DMS 273 (cell line): ENCODE results near the gene CELSR1.
"Not testable (repeated sequence)": the region's sequence is repeated elsewhere in the genome, so short reads cannot be mapped to it uniquely, and the experiment has no call there.

Experiments used
- DNase-seq: peaks from one replicate; lab custom pipeline; 2025; ENCODE audit not compliant: unreplicated experiment; lab: John Stamatoyannopoulos, UW

The CELSR1 gene

DNA sequence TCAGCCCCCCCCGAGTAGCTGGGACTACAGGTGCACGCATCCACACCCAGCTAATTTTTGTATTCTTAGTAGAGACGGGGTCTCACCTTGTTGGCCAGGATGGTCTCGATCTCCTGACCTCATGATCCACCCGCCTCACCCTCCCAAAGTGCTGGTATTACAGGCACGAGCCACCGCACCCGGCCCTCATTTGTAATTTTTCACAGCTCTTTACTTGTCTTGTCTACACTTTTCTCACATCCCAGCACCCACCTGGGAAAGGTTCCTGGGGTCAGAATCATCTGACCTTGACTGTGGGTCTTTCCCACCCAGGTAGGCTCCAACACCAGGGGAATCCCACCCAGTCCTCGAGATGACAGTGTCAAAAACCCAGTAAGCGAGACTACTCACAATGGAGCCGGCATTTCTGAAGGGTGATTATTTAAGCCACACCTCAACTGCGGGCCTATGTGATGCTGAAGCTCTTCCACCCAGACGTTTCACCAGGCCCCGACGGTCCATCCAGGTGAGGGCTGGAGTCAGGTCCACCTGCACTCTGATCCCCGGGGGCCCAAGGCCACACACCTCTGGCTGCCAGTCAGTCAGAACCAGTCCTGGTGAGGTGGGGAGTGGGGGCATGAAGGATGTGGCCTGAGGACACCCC lies 23.4 kb downstream of the CELSR1 start:
- no peak for DNase-seq

DNA sequence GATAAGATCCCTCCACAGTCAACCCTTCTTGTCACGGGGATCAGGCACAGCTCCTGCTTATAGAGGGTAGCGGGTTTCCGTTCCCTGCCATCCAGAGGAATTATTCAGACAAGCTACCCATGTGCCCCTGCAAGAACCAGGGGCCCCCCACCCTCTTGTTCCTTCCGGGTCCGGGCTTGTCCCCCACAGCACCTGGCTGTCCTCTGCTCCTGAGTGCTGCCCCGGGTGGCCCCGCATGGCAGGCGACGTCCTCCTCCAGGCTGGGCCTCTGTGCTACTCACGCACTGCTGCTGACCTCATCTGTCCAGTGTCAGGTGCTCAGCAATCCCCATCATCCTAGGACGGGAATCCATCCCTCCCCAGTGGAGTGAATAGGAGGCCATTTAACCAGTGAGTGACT lies 24.7 kb downstream of the CELSR1 start:
- DNase-seq = no peak

DNA sequence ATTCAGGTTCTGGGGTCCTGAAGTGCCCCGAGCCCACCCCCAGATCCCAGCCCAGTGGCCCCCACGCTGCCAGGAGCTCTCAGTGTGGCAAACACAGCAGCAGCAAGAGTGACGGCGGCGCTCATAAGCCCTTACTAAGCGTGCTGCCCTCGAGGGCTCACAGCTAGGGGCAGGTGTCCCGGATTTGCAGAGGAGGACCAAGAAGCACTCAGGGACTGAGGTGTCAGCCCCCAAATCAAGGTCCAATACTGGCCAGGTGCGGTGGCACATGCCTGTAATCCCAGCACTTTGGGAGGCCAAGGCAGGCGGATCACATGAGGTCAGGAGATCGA lies 25.4 kb downstream of the CELSR1 start:
- no peak for DNase-seq

DNA sequence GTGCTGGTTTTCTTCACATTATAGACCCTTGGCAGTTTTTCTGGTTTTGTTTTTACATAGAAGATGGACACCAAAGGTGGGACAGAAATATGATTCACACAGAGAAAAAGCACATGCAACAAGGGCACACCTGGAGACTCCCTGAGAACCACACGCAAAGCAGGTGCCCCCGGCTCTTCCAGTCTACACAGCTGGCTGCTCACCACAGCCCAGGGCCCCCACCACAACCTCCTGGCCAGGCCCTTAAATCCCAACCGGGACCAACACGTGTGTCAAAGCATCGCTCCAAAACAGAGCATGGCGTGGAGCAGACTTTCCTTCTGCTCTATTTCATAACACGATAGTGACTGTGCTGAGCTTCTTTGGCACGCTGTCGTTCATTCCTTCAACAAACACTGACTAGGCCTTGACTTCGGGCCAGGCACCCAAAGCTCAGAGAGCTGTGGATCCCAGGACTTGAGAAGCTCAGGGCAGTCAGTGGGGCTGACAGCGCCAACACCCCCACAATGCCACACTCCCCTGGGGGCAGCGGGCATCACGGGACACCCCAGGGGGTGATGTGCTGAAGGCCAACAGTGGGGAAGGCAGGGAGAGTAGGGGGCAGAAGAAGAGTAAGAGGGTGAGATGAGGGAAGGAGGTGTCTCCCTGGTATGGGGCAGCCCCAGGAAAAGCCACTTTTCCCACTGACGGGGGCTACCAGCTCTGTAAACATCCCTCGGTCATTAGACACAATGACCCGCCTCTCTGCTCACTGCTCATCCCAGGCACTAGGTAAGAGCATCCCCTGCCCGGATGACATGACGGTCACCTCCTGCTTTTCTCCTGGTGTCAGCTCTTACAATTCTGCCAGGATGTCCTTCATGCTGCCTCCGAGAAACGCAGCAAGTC lies 26.0 kb downstream of the CELSR1 start:
- no peak for DNase-seq

DNA sequence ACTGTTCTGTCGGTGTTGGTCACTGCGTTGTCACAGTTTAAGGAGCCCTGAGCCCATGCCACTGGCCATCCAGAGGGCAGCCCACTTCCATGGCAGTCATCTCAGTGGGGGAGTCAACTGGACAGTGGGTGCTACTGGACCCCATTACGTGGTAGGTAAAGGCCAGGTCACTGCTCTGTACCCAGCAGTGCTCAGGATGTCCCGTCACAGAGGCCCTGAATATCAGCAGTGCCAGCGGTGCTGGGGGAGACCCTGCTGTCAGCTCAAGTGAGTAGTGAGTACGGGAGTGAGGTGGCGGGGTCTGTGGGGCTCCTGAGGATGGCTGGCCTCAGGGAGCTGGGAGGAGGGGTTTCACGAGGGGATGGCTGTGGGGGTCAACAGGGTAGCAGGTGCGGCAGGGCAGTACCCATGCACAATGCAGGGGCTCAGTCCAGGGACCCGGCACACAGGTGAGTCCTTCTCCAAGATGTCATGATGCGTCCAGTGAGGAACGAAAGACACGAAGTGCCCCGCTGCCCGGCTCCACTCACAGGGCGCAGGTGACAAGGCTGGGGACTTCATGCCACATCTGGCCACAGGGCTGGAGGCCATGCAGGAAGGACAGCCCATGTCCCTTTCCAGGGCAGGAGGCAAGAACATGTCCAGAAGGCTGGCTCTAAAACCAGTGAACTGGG lies 27.9 kb downstream of the CELSR1 start:
- DNase-seq = no peak

DNA sequence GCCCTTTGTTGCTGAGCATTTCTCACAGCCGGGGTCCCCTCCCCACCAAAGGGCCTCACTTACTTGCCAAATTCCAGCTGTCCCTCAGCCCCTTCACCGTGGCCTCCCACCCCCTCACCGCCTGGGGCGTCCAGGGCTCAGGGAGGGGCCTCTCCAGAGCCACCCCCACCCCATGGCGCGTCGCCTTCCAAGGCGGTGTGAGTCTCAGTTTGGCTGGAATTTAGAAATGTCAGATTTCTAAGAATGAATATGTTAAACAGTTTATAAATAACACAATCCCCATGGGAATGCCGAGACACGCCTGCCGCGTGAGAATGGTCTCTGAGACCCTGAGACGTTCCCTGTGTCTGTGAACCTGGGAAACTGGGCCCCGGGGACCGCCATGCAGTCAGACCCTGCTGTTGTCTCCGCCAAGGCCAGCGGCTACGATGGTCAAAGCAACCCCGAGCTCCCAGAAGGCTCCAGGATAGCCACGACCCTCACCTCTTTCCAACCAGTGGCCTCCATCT lies 28.9 kb downstream of the CELSR1 start:
- no peak for DNase-seq

DNA sequence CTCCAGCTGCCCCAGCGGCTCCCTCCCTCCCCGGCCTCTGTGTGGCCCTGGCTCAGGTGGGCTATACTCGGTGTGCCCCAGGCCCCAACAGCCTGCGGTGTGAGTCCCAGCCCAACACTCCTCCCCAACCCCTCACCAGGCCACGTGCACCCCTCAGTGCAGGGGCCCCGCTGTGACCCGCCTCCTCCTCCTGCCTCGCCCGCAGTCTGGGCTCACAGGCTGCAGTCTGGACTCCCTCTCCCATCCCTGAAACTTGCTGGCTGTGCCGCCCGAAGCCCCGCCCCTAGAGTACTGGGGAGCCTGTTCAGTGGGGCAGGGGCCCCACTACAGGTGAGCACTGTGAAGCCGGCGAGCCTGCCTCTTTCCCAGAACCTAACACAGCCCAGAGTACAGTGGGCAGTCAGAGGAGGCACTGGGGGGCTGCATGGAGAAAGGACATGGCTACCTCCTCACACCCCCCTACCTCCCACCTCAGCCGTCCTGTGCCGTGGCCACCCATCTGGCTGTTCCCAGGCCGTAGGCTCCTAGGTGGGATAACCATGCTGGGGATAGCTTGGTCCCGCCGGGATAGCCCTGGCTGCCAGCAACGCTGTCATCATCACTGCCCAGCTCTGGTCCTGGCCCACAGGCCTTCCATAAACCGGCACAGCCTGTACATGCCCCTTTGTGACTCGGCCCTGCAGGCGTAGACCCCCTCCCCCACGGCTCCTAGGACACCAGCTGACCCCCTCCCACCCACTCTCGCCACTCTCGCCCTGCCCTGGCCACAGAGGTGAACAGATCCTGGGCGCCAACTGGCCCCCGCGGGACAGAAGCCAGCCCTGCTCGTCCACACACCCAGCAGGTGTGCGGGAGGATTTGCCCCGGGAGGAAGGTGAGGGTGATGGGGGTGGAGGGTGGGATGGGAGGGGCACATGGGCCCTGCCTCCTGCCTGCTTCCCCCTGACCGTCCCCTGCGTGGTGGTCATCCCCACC lies 29.7 kb downstream of the CELSR1 start:
- DNase-seq = no peak

DNA sequence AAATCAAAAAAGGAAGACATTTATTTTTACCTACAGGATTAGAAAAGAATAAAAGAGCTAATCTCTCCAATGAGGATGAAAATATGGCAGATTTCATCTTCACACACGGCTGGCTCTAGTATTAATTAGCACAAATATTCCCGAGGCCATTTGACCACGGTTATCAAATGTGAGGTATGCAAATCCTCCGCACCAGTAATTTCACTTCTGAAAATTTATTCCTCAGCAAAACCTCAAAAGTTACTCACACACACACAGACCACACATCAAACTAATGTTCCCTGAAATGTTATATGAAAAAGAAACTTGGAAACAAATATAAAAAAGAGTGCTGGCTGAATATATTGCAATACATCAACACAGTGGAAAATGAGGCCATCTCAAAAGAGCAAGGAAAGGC lies 32.8 kb downstream of the CELSR1 start:
- no peak for DNase-seq

DNA sequence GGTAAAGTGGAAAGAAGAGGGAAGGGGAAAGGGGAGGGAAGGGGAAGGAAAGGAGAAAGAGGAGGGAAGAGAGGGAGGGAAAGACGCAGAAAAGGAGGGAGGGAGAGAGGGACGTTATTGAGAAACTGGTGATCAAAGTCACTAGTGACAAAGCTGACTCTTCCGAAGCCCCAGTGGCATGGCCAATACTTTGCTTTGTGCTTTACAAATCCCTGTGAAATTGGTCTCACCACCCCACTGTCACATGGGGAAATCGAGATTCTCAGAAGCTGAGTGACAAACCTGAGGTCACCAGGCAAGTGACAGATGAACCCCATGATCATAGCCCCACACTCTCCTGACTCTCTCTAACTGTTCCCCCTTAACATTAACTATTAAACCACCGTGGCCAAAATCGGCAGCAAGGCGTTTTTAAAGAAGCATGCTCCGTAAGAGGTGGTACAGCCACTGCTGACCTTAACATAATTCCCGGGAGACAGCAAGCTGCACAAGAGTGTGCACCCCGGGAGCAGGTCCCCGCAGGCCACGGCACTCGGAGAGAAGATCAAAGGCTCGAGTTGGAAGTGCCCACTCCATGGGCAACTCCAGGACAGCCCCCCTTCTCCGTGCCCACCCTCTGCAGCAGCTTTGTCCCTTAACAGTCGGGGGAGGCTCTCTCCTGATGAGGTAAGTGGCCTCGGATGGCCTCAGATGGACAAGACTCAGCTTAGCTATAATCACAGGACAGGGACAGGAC lies 34.8 kb downstream of the CELSR1 start:
- DNase-seq = no peak

DNA sequence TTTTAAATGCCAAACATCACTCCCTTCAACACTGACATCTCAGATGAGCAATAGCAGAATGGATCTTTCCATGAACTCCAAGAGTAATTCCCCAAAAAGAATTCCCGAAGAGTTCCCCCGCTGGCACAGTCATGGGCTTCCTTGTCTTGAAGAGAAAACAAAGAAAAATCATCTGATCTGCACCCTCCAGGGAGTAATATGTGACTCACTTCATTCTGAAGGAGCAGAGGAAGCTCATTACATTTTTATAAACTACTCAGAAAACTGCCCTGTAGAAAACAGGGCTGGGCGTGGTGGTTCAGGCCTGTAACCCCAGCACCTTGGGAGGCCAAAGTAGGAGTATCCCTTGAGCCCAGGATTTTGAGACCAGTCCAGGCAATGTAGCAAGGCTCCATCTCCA lies 35.7 kb downstream of the CELSR1 start:
- no peak for DNase-seq

DNA sequence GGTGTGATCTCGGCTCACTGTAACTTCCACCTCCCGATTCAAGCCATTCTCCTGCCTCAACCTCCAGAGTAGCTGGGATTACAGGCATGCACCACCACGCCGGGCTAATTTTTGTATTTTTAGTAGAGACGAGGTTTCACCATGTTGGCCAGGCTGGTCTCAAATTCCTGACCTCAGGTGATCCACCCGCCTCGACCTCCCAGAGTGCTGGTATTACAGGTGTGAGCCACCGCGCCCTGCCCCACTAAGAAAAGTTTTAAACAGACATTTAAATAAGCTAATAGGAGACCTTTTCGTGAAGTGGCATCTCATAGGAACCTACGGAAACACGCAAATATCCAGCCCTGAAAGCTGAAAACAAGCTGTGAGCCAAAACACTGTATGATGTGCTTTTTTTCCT lies 36.2 kb downstream of the CELSR1 start:
- not testable (repeated sequence) for DNase-seq

DNA sequence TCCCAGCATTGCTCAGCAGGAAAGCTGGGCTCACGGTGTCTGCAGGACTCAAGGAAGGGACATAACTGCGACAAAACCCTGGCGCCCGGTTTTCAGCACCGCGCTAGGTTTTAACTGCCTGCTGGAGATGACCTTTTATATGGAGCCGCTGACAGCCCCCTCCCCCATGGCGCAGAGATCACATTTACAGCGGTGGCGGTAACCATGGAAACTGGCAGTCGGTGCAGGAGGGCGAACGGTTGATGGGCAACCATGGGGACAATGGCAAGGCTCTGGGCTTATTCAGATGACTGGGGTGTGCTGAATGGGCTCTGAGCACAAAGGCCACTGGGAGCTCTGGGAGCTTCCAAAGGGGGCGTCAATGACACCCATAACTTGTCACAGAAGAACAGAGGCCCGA lies 37.2 kb downstream of the CELSR1 start:
- DNase-seq = no peak

DNA sequence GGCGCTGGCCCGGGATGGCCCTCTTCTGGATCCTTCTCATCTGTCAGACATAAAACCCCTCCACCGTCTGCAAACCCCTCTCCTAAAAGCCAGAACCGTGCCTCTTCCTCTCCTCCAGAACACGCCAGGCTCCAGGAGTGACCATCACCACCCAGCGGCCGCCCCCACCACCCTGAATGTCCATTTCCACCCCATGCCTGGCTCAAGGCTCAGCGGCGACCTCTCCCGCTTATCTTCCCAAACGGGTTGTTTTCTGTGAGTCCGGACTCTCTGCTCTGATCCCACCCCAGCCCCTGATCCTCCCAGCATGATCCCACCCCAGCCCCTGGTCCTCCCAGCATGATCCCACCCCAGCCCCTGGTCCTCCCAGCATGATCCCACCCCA lies 37.6 kb downstream of the CELSR1 start:
- no peak for DNase-seq

DNA sequence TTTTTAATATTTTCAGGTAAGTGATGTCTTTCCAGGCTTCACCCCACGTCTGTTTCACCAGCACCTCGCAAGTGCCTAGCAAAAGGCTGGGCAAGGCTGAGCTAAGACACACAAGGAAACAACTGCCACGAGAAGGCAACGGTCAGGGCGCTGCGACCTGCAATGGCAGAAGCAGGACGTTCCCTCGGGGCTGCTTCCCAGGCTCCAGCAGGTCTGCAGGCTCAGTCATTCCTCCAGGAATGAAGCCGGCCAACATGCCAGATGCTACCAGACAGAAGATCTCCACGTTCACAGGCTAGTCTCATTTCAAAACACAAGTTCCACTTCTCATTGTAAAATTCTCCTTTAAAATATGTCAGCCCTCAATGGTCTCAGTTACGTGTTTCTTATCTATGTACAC lies 45.5 kb downstream of the CELSR1 start:
- DNase-seq = peak; percentile 48

DNA sequence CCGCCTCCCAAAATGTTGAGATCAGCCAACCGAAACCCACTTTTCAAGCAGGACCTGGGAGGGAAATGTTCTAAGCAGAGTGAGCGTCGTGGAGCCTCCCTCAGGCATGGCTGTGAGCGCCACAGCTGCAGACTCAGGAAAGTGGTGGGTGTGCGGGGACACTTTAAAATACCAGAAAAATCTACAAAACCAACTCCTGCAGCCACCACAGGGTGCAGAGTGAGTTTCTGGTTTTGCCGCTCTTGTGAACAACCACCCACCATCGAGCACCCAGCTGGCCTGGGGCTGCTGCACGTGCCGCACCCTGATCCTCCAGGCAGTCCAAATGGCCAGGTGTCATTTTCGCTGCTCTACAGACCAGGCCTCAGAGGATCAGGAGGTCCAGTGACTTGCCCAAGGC lies 46.9 kb downstream of the CELSR1 start:
- DNase-seq = no peak

DNA sequence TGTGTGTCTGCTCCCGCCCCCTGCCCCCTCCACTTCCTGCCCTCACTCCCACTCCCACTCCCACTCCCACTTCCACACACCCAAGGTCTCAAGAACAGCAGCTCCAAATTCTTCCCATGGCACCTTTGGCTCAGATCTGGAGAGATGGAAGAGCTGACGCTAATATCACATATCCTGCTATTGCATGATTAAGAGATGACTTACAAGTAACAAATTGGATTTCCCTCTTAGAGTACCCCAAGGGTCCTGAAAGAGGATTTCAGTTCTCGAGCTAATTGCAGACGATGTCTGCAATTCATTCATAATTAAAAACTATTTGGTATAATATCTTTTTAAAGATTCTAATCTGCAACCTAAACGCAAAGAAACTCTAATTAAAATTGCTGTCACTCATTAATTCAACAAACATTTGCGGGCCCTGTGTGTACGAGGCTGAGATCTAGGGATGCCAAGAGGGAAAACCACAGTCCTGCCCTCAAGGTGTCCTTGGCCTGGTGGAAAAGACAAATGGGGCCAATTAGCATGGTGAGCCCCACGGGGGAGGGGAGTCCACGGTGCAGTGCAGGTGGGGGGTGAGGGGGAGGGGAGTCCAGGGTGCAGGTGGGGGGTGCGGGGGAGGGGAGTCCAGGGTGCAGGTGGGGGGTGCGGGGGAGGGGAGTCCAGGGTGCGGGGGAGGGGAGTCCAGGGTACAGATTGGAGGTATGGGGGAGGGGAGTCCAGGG lies 50.3 kb downstream of the CELSR1 start:
- DNase-seq = no peak

DNA sequence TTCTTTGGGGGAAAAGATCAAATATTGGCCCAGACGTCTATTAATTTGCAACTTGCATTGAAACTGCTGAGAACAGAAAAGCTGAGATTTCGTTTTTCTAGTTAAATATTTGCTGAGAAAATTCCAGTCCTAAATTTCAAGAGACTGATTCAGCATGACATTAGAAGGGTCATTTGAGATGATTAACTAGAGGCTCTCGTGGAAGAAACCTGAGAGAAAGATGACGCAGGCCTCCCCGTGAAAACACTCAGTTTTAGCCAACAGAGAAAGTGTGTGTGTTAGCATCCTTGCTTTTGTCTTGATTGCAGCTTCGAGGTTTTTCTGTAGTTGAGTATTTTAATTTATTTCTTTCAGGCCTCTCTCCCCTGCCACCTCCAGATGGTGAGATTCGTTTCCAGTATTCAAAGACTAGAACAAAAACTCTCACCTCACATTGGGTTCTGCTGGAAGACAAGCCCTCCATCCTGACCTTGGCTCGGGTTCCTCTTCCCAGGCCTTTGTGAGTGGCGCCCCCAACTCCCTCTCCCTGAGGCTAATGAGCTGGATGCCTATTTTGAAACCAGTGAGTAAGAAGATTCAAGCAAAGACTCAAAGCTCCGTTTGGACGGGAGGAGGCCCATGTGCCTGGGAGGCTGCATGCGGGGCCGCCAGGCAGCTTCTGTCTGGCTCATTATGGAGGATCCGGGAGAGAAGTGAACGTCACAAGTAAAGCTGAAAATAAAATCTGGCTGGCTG lies 52.4 kb downstream of the CELSR1 start:
- DNase-seq = peak; percentile 14

DNA sequence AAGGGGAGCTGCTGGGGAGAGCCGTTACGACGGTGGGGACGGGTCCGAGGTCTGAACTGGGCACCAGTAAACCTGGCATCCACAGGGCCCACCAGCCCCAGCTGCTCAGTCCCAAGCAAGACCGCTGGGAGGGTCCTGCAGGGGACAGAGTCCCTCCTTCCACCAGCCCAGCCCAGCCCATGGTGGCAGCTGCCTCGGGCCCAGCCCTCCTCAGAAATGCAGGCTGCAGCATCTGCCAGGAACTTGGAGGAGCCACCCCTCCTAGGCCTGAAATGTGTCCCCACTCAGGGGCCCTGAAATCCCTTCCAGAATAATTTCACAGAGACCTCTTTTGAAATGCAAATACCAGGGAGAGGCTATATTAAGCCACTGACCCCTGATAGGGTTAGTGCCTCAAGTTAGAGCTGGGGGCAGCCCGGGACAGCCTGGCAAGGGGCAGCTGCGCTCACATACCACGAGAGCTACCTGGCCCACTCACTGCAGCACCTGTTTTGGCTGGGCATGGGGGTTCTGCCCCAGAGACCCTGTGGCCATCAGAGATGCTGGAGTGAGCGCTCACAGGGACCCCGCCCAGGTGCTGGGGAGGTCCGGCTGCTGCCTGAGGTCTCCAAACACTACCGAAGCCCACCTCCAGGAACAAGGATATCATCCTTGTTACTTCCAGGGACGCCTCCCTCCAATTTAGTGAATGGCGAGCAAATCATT lies 53.1 kb downstream of the CELSR1 start:
- DNase-seq = no peak
